NB4 (cell line): ENCODE data around the gene NIN.

Experiments
- DNase-seq: peaks from one replicate; pipeline ENCODE4 v3.0.0; 2010; ENCODE audit warnings: low read depth
- H3K4me3 ChIP-seq: one replicate; pipeline ENCODE4 v1.5.1; 2011; ENCODE audit warnings: mild to moderate bottlenecking, low read depth, low read length, moderate library complexity
- MAX ChIP-seq: IDR thresholded peaks from 2 replicates; pipeline ENCODE4 v1.6.1; 2011; ENCODE audit warnings: low read depth, low read length
- MYC ChIP-seq: IDR thresholded peaks from 2 replicates; pipeline ENCODE4 v1.6.1; 2011; ENCODE audit warnings: low read depth, low read length
- POLR2A ChIP-seq: IDR thresholded peaks from 2 replicates; pipeline ENCODE4 v1.6.1; 2011; ENCODE audit warnings: mild to moderate bottlenecking; ENCODE audit not compliant: insufficient read length; ENCODE audit errors: extremely low read depth
- TF ChIP-seq, protein P1 (sequence below): IDR thresholded peaks from one replicate; pipeline ENCODE4 v1.5.1; 2012; ENCODE audit warnings: low read depth, low read length

Gene NIN

GRCh38 chr14:50798048-50798421 lies 32.9 kb downstream of the NIN start:
- H3K4me3 ChIP-seq = no peak overlapping the region
- TF ChIP-seq POLR2A (no peak), MYC (no peak), MAX (no peak)
- TF ChIP-seq, protein P1, sequence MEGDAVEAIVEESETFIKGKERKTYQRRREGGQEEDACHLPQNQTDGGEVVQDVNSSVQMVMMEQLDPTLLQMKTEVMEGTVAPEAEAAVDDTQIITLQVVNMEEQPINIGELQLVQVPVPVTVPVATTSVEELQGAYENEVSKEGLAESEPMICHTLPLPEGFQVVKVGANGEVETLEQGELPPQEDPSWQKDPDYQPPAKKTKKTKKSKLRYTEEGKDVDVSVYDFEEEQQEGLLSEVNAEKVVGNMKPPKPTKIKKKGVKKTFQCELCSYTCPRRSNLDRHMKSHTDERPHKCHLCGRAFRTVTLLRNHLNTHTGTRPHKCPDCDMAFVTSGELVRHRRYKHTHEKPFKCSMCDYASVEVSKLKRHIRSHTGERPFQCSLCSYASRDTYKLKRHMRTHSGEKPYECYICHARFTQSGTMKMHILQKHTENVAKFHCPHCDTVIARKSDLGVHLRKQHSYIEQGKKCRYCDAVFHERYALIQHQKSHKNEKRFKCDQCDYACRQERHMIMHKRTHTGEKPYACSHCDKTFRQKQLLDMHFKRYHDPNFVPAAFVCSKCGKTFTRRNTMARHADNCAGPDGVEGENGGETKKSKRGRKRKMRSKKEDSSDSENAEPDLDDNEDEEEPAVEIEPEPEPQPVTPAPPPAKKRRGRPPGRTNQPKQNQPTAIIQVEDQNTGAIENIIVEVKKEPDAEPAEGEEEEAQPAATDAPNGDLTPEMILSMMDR = no peak
- DNase-seq = no peak

DNA sequence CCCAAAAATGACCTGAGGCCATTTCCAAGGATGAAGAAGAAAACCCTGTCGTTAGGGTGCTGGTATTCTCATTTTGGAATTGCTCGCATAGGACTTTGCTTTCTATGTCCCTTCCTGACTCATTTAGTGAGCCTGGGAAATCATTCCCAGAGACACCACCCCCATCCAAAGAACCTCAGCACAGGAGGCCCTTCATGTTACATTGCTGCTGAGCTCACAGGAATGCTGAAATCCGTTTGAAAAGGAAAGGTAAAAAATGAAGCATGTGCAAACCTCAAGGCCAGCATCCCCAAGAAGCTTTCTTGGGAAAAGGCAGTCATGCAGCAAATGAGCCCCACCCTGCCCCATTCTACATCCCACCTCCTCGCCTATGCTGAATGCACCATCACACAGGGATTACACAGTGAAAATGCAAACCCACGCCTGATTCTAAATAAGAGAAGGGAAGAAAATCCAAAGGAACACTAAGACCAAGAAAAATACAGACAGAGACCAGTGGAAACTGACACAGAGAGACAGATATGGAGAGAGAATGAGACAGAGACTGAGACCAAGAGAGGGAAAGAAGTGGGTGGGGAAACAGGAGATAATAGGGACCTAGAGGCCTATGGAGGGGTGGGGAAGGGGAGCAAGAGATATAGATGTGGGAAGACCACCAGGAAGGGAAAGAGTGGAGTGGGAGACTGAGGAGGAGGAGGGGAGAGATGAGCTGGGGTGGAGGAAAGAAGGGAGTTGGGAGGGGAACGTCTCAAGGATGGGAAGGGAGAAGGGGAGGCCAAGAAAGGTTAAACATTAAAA lies 33.5 kb downstream of the NIN start:
- TF ChIP-seq POLR2A (no peak), MAX (no peak), MYC (no peak)
- TF ChIP-seq, protein P1 = no peak
- DNase-seq = no peak
- no peak overlapping the region for H3K4me3 ChIP-seq

- H3K4me3 ChIP-seq = no peak overlapping the region
- DNase-seq = no peak
- TF ChIP-seq, protein P1 = no peak
These were observed 34.6 kb downstream of the NIN start for GRCh38 chr14:50796390-50796789.

DNA sequence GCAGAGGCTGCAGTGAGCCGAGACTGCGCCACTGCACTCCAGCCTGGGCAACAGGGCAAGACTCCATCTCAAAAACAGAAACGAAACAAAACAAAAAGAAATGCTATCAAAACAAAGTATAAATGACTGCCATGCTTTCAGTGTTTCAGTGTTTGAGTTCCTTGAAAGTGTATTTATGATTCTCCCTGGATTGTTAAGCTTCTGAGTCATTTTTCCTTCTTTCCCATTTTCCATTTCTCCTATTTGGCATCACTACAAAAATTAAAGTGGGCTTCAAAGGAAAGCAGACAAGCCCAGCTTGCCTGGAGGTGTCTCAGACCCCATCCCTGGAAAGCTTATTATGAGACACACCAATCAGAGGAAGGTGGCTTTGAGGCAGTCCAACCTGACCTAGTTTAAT lies 35.1 kb downstream of the NIN start:
- H3K4me3 ChIP-seq = no peak overlapping the region
- DNase-seq = no peak
- no peak for TF ChIP-seq MAX

GRCh38 chr14:50795142-50795541 lies 35.8 kb downstream of the NIN start:
- H3K4me3 ChIP-seq = no peak overlapping the region
- TF ChIP-seq MAX (no peak), MYC (no peak), POLR2A (no peak)
- TF ChIP-seq, protein P1 = no peak
- no peak for DNase-seq

- TF ChIP-seq MAX (no peak), MYC (no peak), POLR2A (no peak)
- TF ChIP-seq, protein P1 = no peak
- DNase-seq = no peak
- H3K4me3 ChIP-seq = no peak overlapping the region
These were observed 36.8 kb downstream of the NIN start for GRCh38 chr14:50794068-50794645.
